Midbrain (tissue), 1 donor: ENCODE measurements around the gene SERPINE2.
A peak's percentile ranks its signal among the peaks of the same experiment; 100 is the strongest.

Source experiments
- DNase-seq: peaks from one replicate; lab custom pipeline; 2025; lab: John Stamatoyannopoulos, UW

SERPINE2 gene

DNA sequence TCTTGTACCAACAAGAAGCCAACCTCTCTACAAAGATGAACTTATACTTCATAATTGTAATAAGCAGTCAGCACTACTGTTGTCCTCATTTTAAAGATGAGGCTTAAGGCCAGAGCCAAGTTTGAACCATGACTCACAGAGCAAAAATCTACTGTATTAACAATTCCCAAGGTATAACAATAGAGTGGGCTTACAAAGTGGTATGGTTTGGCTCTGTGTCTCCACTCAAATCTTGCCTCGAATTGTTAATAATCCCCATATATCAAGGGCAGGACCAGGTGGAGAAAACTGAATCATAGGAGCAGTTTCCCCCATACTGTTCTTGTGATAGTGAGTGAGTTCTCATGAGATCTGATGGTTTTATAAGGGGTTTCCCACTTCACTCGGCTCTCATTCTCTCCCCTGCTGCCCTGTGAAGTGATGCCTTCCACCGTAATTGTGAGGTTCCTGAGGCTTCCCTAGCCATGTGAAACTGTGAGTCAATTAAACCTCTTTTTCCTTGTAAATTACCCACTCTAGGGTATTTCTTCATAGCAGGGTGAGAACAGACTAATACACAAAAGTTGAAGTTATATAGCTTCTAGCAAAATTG lies 62.4 kb downstream of the SERPINE2 start:
- DNase-seq, result no peak

DNA sequence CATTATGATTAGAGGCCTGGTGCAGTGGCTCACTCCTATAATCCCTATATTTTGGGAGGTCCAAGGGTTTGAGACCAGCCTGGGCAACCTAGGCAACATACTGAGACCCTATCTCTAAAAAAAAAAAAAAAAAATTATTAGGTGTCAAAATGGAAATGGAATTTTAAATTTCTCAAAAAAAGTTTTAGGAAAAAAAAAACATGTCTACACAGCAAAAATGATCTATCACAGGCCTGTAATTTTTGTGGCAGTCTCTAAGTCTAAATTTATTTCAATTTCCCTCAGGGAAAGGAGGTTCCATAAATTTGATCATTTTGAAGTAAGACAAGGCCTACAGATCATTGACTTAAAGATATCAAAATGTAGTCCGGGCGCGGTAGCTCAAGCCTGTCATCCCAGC lies 65.5 kb downstream of the SERPINE2 start:
- DNase-seq, result no peak

DNA sequence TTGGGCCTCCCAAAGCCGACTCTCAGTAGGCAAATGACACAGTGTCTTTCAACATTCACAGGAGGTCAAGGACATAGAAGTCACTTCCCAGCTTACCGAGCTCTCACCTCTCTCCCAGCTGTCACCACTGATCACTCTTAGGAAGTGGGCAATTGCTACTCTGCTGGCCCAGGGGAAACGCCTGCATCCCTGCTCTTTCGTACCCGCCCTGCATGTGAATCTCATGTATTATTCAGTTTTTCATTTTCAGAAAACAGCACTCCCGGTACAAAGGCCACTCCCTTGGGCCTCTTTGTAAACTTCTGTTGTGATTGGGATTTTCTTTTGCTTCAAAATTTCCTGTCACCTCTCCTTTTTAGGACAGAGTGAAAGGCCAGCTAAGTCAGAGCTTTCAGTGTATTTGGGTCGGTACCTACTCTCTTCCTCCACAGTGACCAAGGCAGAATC lies 66.4 kb downstream of the SERPINE2 start:
- DNase-seq, result no peak

DNA sequence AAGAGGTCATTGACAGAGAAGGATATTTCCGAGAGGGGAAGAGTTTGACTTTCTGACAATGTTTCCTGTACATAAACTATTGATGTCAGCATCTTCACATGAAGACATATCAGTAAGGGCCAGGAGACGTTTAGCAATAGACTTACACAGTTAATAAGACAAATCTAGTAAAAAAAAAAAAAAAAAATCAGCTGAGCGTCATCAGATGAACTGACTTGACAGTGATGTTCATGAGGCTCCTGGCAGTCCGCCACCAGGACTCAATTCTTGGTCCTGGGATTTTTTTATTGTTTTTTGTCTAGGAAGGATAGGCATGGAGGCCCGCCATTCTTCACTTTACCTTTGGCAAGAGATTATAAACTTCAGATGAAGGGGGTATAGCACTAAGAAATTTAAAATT lies 67.4 kb downstream of the SERPINE2 start:
- no peak for DNase-seq

DNA sequence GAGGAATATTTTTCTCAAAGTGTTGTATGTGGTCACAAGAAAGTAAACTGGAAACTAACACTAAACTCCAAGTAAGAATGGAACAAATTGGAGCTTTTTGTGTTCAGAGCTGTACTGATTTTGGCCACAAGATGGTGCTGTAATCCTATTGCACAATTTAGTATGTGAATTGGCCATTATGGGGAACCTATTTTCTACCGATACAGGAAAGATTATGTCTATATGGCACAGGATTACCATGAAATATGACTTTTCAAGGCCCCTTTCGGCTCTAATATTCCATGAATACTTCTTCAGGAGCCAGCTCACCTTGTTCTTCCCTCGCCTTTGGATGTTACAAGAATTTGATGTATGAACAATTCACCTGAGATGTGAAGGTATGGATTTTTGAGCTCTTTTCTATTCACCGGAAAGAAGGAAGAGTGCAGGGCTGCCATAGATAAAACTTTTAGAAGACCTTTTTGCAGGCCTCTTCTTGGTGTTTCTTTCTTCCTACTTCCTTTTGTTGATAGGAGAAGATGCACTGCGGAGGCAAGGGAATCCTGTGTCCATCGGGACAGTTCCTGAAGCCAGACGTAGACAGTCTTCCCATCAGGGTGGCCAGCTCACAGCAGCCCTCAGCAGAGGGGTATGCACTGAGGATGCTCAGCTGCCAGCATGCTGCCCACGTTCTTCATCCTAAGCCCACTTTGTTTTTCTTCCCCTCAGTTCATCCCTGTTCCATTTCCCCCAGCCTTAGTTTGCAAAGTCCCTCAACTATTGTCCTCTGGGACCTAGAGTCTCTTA lies 68.5 kb downstream of the SERPINE2 start:
- peak; percentile 79 for DNase-seq

DNA sequence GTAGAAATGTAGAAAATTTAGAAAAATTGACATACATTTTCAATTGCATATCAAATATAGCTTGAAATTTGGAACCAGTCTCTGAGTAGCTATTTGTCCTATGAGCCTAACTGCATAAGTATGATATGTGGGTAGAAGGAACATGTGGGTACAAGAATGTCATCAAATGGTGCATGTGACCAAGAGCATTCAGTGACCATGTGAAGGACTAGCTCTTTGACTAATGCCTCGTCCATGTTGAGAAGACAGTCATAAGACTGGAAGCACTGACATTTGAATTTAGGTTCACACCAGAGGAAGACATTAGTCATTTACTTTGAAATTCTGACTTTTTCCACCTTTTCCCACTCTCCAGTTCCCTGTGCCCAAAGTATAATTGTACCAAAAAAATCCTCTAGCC lies 69.2 kb downstream of the SERPINE2 start:
- DNase-seq, result no peak

DNA sequence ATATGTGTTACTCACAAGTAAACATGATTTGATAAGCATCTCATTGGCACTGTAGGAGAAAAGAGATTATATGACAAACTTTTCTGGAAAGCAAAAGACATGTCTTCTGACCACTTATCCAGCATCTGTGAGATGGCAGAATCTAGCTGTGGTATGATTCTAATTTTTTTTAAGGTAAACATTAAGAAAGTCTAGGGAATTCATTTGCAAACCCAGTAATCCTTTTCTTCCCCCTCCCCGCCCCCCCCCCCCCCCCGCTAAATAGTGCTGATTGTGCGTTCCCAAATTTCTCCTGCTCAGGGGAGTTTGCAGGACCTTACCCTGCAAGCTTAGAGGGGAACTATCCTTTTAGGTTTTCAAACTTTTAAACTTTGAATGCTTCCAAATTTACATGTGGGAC lies 69.8 kb downstream of the SERPINE2 start:
- DNase-seq, result no peak

DNA sequence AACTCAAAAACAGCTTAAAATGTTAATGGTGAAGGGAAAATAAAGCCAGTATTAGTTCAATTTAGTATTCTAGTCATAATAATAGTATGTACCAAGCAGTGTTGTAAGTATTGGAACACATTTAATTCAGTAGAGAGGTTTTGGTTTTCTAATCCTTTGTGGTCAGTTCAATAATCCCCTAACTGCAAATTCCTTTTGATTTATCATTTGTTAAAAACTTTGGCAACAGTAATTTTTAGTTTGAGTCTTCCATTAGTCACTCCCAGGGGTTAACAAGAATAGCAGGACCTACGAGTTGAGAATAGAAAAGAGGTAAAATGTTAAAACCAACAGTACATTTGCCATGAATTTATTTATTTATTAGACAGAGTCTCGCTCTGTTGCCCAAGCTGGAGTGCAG lies 71.1 kb downstream of the SERPINE2 start:
- DNase-seq, result no peak

DNA sequence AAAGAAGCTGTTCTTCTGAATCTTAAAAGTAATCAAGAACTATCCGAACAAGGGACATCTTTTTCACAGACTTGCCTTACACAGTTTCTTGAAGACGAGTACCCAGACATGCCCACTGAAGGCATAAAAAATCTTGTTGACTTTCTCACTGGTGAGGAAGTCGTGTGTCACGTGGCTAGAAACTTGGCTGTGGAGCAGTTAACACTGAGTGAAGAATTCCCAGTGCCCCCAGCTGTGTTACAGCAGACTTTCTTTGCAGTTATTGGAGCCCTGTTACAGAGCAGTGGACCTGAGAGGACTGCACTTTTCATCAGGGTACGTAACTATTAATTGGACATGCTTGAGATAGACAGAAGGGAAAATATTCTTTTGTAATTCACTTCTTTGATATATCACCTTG lies 79.4 kb downstream of the SERPINE2 start:
- peak; percentile 47 for DNase-seq

DNA sequence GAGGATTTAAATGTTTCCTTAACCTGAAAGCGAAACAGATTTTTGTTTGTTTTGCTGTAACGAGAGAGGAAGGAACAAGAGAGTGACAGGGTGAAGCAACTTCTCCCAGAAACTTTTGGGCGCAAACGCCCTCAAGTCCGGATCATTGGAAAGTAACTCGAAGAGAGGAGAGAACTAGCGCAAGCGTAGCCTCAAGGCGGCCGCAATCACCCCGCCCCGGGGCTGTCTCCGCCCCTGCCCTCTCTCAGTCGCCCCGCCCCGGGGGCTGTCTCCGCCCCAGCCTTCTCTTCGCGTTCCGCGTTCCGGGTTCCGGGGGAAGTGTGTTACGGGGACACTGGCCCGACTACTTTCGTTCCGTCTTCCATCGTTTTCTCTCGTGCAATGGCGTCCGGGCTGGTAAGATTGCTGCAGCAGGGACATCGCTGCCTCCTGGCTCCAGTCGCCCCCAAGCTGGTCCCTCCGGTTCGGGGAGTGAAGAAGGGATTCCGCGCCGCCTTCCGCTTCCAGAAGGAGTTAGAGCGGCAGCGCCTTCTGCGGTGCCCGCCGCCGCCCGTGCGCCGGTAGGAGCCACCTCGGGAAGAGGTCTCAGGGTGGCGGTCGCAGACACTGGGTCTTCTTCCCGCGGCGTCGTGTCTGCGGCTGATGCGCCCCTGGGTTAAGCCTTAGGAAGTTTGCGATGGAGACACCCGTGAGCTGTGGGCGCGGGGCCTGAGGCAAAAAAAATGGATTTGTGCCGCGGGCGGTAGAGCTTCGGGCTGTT lies 81.8 kb downstream of the SERPINE2 start, which contains the start of gene MRPL44:
Gene MRPL44 (plus strand): TSS at position 372 of the 760 bp plus-strand sequence. CDS start 10 bp downstream, at position 382.
- peak; percentile 99 for DNase-seq

DNA sequence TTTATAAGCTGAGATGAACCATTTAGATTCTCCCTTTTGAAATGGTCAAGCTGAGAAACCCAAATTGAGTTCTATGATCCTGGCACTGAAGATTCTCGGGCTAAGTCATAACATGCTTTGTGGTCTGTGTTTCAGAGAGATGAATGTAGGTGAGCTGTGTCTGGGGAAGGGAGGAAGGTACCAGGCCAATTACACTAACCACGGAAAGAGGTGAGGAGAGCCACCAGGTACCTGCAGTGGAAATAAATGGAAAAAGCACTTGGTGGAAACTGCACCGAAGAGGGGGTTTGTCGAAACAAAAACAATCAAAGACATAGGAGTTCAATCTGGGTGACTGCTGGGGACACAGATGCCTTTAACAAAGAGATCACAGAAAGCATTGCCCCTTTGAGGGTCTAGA lies 82.8 kb downstream of the SERPINE2 start:
- no peak for DNase-seq

DNA sequence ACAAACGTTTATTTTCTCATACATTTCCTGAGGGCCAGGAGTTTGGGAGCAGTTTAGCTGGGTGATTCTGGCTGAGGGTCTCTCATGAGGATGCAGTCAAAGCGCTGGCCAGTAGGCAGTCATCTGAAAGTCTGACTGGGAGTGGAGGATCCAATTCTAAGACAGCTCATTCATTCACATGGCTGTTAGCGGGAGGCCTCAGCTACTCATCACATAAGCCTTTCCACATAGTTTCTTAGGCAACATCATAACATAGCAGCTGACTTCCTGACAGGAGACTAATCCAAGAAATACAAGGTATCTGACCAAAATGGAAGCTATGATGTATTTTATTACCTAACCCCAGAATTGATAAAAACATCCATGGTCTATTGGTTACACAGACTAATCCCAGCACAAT lies 84.7 kb downstream of the SERPINE2 start:
- DNase-seq, result no peak

DNA sequence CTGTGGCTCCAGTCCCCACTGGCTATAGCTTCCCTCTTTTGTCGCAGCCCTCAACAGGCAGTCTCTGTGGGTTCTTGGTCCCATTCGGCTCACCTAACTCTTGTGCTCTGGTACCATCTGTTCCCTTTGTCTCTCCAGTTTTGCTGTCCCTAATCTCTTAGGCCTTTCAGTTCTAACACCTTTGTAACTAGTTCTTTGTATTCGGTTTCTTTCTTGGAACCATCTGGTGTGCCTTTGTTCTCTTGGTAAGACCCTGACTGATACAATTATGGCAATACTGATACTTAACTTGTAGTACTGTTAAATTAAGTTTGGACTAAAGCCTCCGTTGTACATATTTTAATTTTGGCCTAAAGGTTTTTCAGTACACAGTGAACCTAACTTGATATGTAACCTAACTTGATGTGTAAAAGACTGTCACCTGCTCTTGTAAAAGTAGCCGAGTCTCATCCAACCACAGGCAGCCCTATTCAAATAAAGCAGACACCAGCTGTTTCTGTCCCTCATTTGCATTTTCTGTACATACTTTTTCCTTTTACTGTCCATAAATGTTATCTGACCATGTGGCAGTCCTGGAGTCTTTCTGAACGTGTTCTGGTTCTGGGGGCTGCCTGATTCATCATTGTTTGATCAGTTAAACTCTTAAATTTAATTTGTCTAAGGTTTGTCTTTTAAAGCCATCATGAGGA lies 86.7 kb downstream of the SERPINE2 start:
- no peak for DNase-seq

DNA sequence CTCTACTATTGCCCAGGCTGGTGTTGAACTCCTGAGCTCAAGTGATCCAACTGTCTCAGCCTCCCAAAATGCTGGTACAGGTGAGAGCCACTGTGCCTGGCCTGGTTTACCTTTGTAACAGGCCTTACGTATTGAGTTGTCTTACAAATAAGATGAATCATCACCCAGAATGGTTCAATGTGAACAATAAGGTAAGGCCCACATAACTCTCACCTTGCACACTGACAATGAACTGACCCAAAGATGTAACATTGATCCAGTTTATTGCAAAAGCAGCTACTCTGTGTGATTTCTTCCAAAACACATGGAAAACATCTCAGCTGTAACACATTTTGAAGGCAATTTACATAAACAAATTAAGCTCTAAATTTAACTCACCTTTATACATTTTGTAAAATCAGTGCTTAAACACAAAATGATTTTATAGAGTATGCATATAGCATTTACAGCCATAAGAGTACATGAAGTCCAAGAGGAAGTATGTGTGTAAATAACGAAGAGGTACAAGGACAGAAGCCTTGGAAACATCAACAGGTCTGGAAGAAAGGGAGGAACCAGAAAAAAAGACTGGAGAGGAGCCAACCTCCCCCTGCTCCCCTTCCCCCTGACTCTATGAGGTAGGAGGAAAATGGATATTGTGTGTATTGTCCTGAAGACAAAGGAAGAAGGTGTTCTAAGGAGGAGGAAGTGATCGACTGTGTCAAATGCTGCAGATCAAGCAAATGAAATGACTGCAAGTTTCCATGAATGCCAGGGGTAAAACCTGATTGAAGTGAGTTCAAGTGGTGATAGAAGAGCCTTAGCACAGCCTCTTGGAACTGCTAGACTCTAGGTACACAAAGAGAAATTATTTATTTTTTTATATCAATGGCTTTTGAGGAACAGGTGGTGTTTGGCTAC lies 88.4 kb downstream of the SERPINE2 start:
- no peak for DNase-seq

DNA sequence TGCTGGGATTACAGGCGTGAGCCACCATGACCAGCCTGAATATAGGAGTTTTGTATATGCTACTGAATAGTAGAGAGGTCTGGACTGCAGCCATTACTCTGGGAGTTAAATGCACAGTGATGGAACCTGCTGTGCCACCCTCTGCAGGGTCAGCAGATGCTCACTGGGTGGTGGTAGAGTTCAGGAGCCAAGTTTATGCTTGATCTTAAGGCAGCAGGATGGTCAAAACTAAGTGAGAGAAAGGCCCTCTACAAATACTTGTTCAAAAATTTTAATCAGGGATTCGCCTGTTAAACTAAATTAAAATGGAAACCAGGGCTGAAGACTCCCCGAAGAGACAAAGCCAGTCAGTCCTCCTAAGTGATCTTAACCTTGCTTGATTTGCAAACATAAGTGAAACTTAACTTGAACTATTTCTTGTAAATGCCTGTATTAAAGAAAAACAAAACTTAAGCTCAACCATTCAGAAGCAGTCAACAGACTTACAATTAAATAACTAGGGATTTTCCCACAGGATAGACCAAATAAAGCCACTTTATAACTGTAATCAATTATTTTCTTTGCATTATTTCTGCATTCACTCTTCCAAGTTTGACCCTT lies 89.7 kb downstream of the SERPINE2 start:
- no peak for DNase-seq

DNA sequence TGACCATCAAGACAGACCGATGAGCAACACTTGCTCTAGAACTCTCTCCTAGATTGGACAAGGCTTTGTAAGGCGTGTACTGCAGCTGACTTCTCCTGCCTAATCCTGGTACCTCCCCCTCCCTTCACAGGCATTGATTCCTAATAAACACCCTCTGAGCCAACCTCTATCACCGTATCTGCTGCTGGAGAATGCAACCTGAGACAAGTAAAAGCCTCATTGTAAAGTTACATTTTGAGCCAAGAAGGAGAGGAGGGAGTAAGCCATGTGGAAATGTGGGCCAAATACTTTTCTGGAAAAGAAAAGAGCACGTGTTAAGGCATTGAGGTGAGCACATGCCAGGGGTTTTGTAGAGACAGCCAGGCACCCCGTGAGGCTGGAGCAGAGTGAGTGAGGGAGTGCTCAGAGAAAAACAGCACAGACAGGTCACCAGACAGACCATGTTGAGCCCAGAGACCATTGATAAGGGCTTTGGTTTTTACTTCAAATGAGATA lies 91.3 kb downstream of the SERPINE2 start:
- DNase-seq, result no peak

DNA sequence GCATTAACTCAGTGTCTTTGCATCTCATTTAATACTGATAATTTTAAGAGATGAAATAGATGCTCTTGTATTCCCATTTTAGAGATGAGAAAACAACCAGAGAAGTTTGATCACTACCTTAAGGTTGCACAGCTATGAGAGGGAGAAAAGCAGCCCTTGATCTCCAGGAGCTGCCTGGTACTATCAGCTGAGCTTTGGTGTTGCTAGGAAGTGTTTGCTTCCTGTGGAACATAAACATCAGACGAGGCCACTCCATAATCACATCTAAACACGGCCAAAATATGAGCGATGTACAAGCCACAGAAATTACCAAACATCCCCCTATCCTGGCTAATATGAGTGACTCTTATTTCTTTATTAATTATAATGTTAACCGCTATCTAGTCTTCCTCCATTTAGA lies 93.3 kb downstream of the SERPINE2 start:
- DNase-seq, result no peak

DNA sequence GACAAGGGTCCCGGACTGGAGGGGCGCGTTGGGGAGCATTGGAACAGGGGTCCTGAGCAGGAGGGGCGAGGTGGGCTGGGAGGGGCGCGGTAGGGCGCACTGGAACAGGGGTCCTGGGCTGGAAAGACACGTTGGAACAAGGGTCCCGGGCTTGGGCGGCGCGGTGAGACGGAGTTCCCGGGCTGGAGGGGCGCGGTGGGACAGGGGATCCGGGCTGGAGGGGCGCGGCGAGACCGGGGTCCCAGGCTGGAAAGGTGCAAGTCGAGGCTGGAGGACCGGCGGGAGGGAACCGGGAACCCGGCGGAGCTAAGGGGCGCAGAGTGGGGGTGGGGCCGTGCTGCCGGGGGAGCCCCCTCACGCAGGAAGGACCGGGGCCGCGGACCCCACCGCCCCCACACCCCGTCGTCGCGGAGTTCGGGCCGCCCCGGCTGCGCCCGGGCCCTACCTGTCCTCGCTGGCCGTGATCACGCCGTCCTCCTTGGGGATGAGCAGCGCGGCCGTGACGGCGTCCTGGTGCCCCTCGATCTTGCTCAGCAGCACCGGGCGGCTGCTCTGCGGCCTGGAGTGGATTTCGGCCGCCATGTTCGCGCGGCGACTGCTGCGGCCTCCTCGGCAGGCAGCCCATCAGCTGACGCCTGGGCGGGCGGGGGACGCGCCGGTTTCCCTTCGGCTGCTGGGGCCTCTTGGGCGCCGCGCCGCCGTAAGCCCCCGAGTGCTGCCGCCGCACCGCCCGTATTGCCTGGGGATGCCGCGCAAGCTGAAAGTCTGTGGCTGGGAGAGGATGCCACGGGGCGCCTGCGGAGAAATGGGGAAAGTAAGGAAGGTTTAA lies 94.2 kb downstream of the SERPINE2 start, which contains the start of gene WDFY1:
Gene WDFY1 (minus strand): TSS at position 633 of the 829 bp plus-strand sequence. CDS start 51 bp downstream, at position 582.
- peak; percentile 94 for DNase-seq

DNA sequence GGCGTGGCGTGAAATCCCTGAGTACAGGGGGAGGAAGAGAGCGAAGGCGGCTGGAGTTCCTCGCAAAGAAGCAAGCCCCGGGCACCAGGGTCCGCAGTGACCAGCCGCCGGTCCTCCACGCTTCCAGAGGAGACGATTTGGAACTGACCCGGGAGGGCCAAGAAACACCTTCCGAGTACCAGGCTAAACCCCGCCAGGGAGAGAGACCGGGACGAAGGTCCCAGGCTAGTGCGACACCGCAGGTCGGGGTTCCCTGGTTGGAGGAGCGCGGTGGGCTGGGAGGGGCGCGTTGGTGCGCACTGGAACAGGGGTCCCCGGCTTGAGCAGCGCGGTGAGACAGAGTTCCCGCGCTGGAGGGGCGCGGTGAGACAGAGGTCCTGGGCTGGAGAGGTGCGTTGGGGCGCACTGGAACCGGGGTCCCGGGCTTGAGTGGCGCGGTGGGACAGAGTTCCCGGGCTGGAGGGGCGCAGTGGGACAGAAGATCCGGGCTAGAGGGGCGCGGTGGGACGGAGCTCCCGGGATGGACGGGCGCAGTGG lies 94.9 kb downstream of the SERPINE2 start:
- DNase-seq, result no peak
